Measurements from ENCODE around the gene CA10.

DNA sequence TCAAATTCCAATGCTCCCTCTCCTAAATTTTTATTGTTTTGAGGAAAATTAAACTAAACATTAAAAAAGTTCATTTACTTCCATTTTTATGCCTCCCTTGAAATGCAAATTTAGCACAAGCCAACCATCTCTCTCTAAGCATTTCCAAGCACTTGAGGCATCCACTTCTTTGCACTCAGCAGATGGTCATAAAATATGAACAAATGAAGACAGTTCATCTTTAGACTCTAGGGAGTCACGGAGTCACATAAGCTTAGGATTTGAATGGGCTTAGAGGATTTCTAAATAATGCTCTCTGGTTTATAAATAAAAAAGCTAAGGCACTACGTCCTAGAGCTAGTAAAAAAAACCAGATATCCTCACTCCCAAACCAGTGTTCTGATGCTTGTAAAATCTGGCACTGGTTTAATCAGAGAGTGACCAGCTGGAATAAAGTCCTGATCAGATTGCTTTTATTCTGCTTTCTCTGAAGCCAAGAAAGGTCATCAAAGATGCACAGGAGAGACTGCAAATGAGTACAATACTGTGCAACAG, 204.2 kb downstream of the CA10 start:
- TF ChIP-seq, protein P1, sequence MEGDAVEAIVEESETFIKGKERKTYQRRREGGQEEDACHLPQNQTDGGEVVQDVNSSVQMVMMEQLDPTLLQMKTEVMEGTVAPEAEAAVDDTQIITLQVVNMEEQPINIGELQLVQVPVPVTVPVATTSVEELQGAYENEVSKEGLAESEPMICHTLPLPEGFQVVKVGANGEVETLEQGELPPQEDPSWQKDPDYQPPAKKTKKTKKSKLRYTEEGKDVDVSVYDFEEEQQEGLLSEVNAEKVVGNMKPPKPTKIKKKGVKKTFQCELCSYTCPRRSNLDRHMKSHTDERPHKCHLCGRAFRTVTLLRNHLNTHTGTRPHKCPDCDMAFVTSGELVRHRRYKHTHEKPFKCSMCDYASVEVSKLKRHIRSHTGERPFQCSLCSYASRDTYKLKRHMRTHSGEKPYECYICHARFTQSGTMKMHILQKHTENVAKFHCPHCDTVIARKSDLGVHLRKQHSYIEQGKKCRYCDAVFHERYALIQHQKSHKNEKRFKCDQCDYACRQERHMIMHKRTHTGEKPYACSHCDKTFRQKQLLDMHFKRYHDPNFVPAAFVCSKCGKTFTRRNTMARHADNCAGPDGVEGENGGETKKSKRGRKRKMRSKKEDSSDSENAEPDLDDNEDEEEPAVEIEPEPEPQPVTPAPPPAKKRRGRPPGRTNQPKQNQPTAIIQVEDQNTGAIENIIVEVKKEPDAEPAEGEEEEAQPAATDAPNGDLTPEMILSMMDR (IDR thresholded peaks at IDR 0.05; ENCODE audit: low read depth, low read length, poor library complexity, severe bottlenecking), result no peak
- TF ChIP-seq EZH2phosphoT487 (IDR thresholded peaks at IDR 0.05; ENCODE audit: borderline replicate concordance, low read length), result no peak

All from DOHH2 (cell line).